Breast epithelium (tissue), 3 donors: ENCODE measurements around the gene RHOT2.

ENCODE experiments used
- CTCF ChIP-seq, 3 donors: fragments of 450-650 bp; IDR thresholded peaks; one replicate each; pipeline ENCODE4 v1.5.1; 2016 to 2017; ENCODE audit warnings: antibody characterized with exemption in 3 of 3, mild to moderate bottlenecking in 3 of 3, moderate library complexity in 3 of 3
- POLR2A ChIP-seq: fragments of 450-650 bp; IDR thresholded peaks from one replicate; pipeline ENCODE4 v1.6.1; 2016; ENCODE audit warnings: antibody characterized with exemption, mild to moderate bottlenecking, moderate library complexity
- POLR2AphosphoS5 ChIP-seq, 3 donors: sonication (generic); formaldehyde crosslinking; IDR thresholded peaks; one replicate each; pipeline ENCODE4 v1.6.1; 2017; ENCODE audit warnings: antibody characterized with exemption in 3 of 3

- no peak for TF ChIP-seq CTCF (IDR thresholded peaks at IDR 0.05)
- TF ChIP-seq POLR2A, result peak; percentile 24
- no peak for TF ChIP-seq POLR2AphosphoS5 (IDR thresholded peaks at IDR 0.05)
These were observed 26.4 kb upstream of the RHOT2 start, which contains the start of gene MCRIP2 for GRCh38 chr16:641326-642188.
